Measurements from ENCODE around the gene TRIM17. TPM values are rescaled to one million over a fixed set of nuclear protein-coding genes. Genes with fewer than 3 reads are reported as not detected.

TRIM17 gene
- polyA plus RNA-seq (ENCODE audit: insufficient read depth in 1 of 5, insufficient read length in 5 of 5, low replicate concordance in 1 of 5) = 1 to 10 TPM; 2.3 to 3.9 (median 3.0) TPM
- long read RNA-seq, donor 1 = 0 reads
- long read RNA-seq, donor 2, partial matches to known transcripts = 0 of 1 reads
- long read RNA-seq, donor 2, other reads (novel, unspliced or antisense) = 0 of 1 reads
- long read RNA-seq, donor 3 = 0 reads
- long read RNA-seq, donor 4 = 0 reads
- long read RNA-seq, donor 5, partial matches to known transcripts = 0 of 1 reads
- long read RNA-seq, donor 5, other reads (novel, unspliced or antisense) = 0 of 1 reads
- long read RNA-seq, donor 6 = 0 reads
- long read RNA-seq, donor 7 = 0 reads
- long read RNA-seq, donor 8 = 0 reads

DNA sequence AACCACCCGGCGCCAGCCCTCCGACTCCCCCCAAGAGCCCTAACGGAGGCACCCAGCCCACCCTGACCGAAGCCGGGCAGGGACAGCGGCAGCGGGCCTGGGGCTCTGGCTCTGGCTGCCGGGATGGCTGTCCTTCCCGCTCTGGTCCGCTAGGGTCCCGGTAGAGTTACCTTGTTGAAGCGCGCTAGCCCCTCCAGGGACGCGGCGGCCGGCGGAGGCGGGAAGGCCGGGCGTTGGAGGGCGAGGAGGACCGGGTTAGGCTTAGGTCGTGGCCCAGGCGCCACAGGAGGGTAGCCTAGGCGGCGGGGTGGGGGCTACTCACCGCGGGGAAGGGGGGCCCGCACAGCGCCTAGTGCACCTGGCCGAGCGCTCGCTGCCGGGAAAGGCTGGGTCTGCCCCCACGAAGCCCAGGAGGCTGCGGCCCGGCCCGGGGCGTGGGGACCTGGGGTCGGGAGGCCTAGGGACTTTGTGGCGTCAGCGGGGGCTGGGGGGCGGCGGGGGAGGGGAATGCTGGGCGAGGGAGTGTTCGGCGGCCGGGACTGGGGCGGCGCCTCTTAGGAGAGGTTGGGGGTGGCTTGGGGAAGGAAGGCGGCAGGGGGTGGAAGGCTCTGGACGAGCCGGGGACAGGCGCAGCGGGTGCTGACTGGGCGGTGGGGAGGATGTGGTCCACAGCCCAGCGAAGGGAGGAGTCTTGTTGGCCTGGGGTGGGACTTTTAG lies at the start of gene TRIM17:
Gene TRIM17 (minus strand): TSS at position 645 of the 717 bp plus-strand sequence. CDS start 1,789 bp downstream, outside the sequence.
- DNase-seq = no peak

DNA sequence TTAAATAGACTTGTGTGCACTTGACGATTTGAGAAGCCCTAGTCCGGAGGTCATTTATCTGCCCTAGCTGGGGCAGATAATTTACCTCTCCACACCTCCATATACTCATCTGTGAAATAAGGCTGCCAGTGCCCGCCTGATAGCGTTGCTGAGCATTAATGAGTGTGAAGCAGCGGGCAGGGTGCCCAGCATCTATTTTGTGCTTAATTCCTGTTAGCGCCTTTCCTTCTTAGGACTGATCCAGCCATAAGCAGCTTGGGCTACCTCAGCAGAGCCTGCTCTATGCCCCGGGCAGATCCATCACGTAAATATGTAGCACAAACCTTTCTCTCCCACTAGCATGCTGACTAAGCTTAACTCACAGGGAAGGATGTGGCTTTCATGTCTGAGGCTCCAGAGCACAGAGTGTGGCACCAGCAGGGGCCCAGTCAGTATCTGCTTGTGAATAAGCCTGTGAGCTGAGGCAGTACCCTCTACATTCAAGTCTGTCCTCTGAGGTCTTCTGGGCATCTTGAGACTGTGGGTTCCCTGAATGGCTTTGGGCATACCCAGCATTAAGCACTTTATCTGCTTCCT lies 49.0 kb upstream of the TRIM17 start:
- DNase-seq = no peak

- DNase-seq = no peak
Observed at GRCh38 chr1:228465141-228465540, 48.5 kb upstream of the TRIM17 start.

- peak; percentile 44 to 48 for DNase-seq
Observed at GRCh38 chr1:228464487-228464983, 47.9 kb upstream of the TRIM17 start.

DNA sequence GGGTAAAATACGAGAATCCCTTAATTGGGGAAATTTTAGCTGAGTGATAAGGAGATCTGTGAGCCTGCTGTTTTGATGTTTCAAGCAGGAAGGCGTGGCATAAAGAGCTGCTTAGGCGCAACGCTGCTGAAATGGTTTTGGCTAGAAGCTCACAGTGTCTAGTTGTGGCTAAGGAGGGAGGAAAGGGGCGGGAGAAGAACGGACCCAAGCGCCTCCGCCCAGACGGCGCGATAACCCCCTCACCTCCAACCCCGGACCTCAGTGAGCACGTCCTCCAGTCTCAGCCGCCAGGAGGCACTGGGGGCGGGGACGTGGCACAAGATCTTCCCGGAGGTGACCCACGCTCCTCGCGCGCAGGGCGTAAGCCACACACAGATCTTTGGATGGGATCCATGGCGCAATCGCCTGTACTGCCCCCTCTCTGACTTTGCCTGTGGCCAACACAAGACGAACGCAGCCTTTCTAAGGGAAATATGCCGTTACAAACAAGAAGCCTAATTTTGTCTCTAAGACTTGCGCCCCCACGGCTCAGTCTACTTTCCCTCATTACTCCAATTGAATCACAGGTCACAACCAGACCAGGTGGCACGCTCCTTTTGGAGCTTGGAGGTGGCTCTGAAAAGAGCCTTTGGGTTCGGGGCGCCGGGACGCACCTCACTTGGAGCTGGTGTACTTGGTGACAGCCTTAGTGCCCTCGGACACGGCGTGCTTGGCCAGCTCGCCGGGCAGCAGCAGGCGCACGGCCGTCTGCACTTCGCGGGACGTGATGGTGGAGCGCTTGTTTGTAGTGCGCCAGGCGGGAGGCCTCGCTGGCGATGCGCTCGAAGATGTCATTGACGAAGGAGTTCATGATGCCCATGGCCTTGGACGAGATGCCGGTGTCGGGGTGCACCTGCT lies 47.1 kb upstream of the TRIM17 start:
- DNase-seq = no peak

- no peak for DNase-seq
Observed at GRCh38 chr1:228463009-228463558, 46.4 kb upstream of the TRIM17 start.

- no peak for DNase-seq
Observed at GRCh38 chr1:228462560-228462959, 45.9 kb upstream of the TRIM17 start.

- no peak for DNase-seq
Observed at GRCh38 chr1:228460821-228461220, 44.2 kb upstream of the TRIM17 start.

GRCh38 chr1:228459091-228459993 lies 42.7 kb upstream of the TRIM17 start:
- DNase-seq = peak in 1 of 2 donors; percentile 49

GRCh38 chr1:228457396-228458176 lies 40.9 kb upstream of the TRIM17 start:
- peak; percentile 91 to 92 for DNase-seq

- no peak for DNase-seq
Observed at GRCh38 chr1:228457017-228457395, 40.3 kb upstream of the TRIM17 start.

DNA sequence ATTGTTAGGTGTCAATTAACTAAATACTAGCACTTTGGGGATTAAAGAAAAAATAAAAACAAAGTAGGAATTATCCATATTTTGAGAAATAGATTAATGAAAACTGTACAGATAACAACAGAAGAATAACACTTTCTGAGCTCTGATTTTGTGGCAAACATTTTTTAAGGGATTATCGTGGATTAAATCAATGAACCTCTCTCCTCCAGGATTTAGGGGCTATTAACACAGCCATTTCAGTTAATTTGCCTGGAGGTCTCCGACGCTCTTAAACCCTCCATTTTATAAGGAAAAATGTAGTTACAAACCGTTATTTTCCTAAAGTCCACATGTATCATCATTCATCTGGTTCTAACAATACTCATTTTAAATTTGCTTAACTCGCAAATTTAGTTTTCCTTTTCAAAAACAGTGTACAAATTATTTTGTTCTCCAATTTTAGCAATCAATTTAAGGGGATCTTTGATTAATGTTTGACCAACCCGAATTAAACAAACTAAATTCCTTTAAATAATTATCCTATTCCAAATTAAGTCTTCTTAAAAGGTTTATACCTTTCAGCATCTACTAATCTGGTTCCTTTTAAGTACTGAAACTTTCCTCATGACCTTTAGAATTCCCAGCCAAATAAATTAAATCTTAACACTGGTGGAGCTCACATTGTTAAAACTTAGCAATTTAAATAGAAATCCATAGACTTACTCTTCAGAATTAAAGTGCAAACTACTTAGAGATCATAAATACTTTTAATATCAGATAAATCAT lies 39.8 kb upstream of the TRIM17 start:
- no peak for DNase-seq

DNA sequence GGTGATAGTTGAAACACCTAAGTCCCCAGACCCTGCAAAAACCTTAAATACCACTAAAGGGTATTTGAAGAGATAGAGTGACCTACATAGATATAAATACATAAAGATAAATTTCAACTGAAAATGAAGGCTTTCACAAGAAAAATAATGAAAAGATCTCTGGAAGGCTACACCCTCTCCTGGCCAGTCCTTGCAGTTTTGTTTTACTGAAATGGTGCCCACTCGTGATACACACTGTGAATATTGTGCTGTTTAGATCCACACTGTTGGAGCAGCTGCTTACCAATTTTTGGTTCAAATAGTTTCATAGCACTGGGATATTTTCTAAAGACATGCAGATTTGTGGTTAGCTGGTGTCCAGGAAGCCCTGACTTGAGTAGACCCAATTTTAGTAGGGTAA lies 39.1 kb upstream of the TRIM17 start:
- no peak for DNase-seq

- DNase-seq = no peak
Observed at GRCh38 chr1:228454238-228454637, 37.6 kb upstream of the TRIM17 start.

- DNase-seq = no peak
Observed at GRCh38 chr1:228453614-228454013, 37.0 kb upstream of the TRIM17 start.

DNA sequence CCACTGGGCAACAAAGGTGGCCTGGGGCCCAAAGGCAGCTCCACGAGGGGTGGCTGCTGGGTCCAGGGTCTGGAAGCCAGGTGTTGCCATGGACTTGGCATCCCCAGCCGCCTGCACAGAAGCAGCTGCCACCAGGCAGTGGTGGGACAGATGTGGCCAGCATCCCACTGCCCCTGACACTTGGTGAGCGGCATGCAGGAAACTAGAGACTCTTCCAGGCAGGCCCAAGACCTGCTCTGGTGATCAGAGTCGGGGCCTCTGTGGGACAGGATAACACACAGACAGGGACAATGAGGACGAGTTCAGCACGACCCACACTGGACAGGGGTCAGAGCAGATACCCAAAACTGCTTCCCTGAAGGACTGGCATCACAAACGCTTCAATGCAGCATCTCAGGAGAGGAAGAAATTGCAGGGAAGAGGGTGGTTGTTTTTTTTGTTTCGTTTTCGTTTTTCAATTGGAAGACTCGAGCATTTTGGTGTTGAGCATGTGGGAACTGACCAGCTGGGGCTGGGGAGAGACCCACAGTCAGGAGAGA lies 36.4 kb upstream of the TRIM17 start:
- DNase-seq = no peak

DNA sequence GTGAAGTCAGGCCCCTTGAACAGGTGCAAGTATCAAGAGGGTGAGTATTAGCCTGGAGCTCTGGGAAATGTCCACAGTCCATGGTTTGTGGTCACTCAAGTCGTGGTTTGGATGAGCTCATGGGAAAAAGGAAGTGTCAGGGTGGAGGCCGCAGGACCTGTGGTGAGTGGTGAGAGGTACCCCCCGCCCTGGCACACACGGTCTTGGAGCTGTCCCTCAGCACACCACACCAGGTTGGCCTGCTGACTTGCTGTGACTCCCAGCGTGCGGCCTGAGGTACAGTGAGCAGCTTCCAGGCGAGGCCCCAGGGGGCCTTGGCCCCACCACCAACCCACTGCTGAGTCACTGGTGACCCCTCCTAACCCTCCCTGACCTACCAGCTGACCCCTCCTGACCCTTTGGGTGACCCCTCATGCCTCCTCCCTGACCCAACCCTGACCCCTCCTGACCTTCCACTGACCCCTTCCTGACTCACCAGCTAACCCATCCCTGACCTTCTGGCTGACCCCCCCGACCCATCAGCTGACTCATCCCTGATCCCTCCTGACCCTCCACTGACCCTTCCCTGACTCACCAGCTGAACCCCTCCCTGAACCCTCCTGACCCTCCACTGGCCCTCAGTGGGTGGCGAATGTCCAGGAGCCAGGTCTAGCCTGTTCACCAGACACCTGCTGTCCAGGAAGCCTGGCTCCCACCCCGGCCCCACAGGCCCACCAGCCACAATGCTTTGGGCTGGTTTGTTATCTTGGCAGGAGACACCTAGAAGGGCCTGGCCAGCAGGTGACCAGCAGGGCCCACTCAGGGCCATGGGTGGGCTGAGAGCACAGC lies 35.7 kb upstream of the TRIM17 start:
- DNase-seq = no peak
